HFFc6 (cell line): ENCODE data around the gene CERK. TPM values are rescaled to one million over a fixed set of nuclear protein-coding genes. Genes with fewer than 3 reads are reported as not detected.

Experiments
- DNase-seq: peaks from one replicate; pipeline ENCODE4 v3.0.0-alpha.2; 2018
- H3K27ac Mint-ChIP-seq: 2 replicates; pipeline ENCODE4 v1.8.0; 2020; ENCODE audit warnings: mild to moderate bottlenecking, mixed read lengths
- H3K27me3 Mint-ChIP-seq: 2 replicates; pipeline ENCODE4 v1.8.0; 2021; ENCODE audit warnings: mild to moderate bottlenecking, moderate library complexity, mixed read lengths; ENCODE audit not compliant: insufficient read depth
- H3K36me3 Mint-ChIP-seq: 2 replicates; pipeline ENCODE4 v1.8.0; 2021; ENCODE audit warnings: low read depth, mixed read lengths
- H3K4me1 Mint-ChIP-seq: 2 replicates; pipeline ENCODE4 v1.8.0; 2020; ENCODE audit warnings: low read depth, mixed read lengths
- H3K4me3 Mint-ChIP-seq: 2 replicates; pipeline ENCODE4 v1.8.0; 2020; ENCODE audit warnings: mild to moderate bottlenecking, moderate library complexity, mixed read lengths
- H3K9me3 Mint-ChIP-seq: 2 replicates; pipeline ENCODE4 v1.8.0; 2020; ENCODE audit warnings: mild to moderate bottlenecking, mixed read lengths
- CTCF ChIP-seq: fragments of 200-600 bp; sonication (generic); IDR thresholded peaks from 2 replicates; pipeline ENCODE4 v1.5.0; 2021; ENCODE audit warnings: antibody characterized with exemption, mild to moderate bottlenecking
- total RNA-seq, 6 experiments: library from RNA; stranded (reverse); fragmentation: NEBNext Ultra II Directional; extraction: Animal tissue kit (Norgen Biotek cat#: 25700); gene quantifications; 2 replicates in 1 of 6; 3 replicates in 5 of 6; pipeline ENCODE4 v1.2.3, GENCODE V29; 2021

Gene CERK
- total RNA-seq, 6 experiments from 2014 or later, result 49.1 to 54.8 (median 52.0) TPM

GRCh38 chr22:46727813-46728364, 10.2 kb downstream of the CERK start:
- Mint-ChIP-seq H3K4me3 (no peak overlapping the region), H3K9me3 (no peaks in the 10 kb centered on the region), H3K36me3 (peaks cover 8% of the 10 kb centered on the region; the same call in 1 of the 2 replicates), H3K4me1 (peaks cover 15% of the 10 kb centered on the region), H3K27ac (no peak overlapping the region; the same call in 1 of the 2 replicates), H3K27me3 (no peaks in the 10 kb centered on the region)
- no peak for DNase-seq
- no peak for TF ChIP-seq CTCF

- TF ChIP-seq CTCF, result no peak
- H3K36me3 Mint-ChIP-seq, result peaks cover 8% of the 10 kb centered on the region; the same call in 1 of the 2 replicates
- no peak overlapping the region for H3K4me3 Mint-ChIP-seq
- no peaks in the 10 kb centered on the region for H3K27me3 Mint-ChIP-seq
- no peak for DNase-seq
- no peak overlapping the region for H3K27ac Mint-ChIP-seq
- peaks cover 8% of the 10 kb centered on the region for H3K4me1 Mint-ChIP-seq
- no peaks in the 10 kb centered on the region for H3K9me3 Mint-ChIP-seq
Observed at GRCh38 chr22:46726986-46727317, 11.1 kb downstream of the CERK start.

- H3K4me3 Mint-ChIP-seq, result no peak overlapping the region
- H3K27me3 Mint-ChIP-seq, result no peaks in the 10 kb centered on the region
- peaks cover 8% of the 10 kb centered on the region; the same call in 1 of the 2 replicates for H3K36me3 Mint-ChIP-seq
- no peak overlapping the region; the same call in 1 of the 2 replicates for H3K27ac Mint-ChIP-seq
- no peaks in the 10 kb centered on the region for H3K9me3 Mint-ChIP-seq
- H3K4me1 Mint-ChIP-seq, result peaks cover 2% of the 10 kb centered on the region
- TF ChIP-seq CTCF, result no peak
- DNase-seq, result no peak
Observed at GRCh38 chr22:46726066-46726985, 11.7 kb downstream of the CERK start.

- H3K27ac Mint-ChIP-seq, result no peak overlapping the region
- peaks cover 8% of the 10 kb centered on the region; the same call in 1 of the 2 replicates for H3K36me3 Mint-ChIP-seq
- no peaks in the 10 kb centered on the region for H3K9me3 Mint-ChIP-seq
- no peak overlapping the region for H3K4me3 Mint-ChIP-seq
- no peaks in the 10 kb centered on the region; the same call in 1 of the 2 replicates for H3K27me3 Mint-ChIP-seq
- no peaks in the 10 kb centered on the region; the same call in 1 of the 2 replicates for H3K4me1 Mint-ChIP-seq
- no peak for TF ChIP-seq CTCF
- DNase-seq, result no peak
Observed at GRCh38 chr22:46725096-46725495, 13.0 kb downstream of the CERK start.

- no peaks in the 10 kb centered on the region; the same call in 1 of the 2 replicates for H3K27me3 Mint-ChIP-seq
- no peak for DNase-seq
- H3K4me3 Mint-ChIP-seq, result no peak overlapping the region
- no peak overlapping the region for H3K27ac Mint-ChIP-seq
- H3K36me3 Mint-ChIP-seq, result peaks cover 13% of the 10 kb centered on the region
- no peaks in the 10 kb centered on the region; the same call in 1 of the 2 replicates for H3K4me1 Mint-ChIP-seq
- no peak for TF ChIP-seq CTCF
- H3K9me3 Mint-ChIP-seq, result no peaks in the 10 kb centered on the region
Observed at GRCh38 chr22:46723882-46724281, 14.2 kb downstream of the CERK start.
